ENCODE results near the gene CSKMT. TPM values are rescaled to one million over a fixed set of nuclear protein-coding genes. Genes with fewer than 3 reads are reported as not detected.

The CSKMT gene
- total and polyA plus RNA-seq, 10 of the 15 experiments (the other 5 are each of a cell fraction or from before 2014, with no cell fraction given): 7.0 to 213 (median 21.6) TPM

DNA sequence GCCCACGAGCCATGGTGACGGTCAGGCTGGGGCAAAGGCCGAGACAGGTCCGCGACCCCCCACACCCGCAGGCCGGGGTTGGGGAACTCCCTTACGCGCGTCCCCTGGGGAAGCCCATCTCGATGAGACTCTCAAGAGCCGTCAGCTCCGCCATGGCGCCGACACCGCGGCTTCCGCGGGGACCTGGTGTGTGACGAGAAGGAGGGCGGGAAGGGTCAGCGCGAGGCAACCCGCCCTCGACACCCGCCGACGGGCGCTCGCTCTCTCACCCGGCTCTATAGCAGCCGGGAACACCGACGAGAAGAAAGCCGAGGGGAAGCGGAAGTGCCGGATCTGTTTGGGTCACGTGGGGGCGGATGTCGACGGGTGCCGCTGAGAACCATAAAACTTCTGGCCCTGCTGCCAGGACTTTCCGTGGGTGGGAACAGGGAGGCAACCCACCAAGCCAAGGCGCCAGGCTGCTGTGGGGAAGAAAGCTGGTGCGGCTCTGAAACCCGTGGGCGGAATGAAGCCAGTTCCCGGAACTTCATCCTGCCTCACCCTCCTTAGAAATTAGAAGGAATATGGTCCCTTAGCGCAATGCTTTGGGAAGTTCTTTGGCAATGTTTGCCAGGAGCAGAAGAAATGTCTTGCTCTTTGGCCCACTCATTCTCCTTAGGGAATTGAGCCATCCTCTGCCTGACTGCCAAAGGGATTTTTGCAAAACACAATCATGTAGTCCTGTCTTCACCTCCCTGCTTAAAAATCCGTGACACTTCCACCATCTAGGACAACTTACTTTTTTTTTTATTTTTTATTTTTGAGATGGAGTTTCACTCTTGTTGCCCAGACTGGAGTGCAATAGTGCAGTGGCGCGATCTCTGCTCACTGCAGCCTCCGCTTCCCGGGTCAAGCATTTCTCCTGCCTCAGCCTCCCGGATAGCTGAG lies 13.9 kb downstream of the CSKMT start, which contains the start of gene UBXN1 (continued):
- TF ChIP-seq, protein P1, sequence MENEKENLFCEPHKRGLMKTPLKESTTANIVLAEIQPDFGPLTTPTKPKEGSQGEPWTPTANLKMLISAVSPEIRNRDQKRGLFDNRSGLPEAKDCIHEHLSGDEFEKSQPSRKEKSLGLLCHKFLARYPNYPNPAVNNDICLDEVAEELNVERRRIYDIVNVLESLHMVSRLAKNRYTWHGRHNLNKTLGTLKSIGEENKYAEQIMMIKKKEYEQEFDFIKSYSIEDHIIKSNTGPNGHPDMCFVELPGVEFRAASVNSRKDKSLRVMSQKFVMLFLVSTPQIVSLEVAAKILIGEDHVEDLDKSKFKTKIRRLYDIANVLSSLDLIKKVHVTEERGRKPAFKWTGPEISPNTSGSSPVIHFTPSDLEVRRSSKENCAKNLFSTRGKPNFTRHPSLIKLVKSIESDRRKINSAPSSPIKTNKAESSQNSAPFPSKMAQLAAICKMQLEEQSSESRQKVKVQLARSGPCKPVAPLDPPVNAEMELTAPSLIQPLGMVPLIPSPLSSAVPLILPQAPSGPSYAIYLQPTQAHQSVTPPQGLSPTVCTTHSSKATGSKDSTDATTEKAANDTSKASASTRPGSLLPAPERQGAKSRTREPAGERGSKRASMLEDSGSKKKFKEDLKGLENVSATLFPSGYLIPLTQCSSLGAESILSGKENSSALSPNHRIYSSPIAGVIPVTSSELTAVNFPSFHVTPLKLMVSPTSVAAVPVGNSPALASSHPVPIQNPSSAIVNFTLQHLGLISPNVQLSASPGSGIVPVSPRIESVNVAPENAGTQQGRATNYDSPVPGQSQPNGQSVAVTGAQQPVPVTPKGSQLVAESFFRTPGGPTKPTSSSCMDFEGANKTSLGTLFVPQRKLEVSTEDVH (IDR thresholded peaks at IDR 0.05; ENCODE audit: low read depth, partially characterized antibody): no peak
- TF ChIP-seq, protein P2, sequence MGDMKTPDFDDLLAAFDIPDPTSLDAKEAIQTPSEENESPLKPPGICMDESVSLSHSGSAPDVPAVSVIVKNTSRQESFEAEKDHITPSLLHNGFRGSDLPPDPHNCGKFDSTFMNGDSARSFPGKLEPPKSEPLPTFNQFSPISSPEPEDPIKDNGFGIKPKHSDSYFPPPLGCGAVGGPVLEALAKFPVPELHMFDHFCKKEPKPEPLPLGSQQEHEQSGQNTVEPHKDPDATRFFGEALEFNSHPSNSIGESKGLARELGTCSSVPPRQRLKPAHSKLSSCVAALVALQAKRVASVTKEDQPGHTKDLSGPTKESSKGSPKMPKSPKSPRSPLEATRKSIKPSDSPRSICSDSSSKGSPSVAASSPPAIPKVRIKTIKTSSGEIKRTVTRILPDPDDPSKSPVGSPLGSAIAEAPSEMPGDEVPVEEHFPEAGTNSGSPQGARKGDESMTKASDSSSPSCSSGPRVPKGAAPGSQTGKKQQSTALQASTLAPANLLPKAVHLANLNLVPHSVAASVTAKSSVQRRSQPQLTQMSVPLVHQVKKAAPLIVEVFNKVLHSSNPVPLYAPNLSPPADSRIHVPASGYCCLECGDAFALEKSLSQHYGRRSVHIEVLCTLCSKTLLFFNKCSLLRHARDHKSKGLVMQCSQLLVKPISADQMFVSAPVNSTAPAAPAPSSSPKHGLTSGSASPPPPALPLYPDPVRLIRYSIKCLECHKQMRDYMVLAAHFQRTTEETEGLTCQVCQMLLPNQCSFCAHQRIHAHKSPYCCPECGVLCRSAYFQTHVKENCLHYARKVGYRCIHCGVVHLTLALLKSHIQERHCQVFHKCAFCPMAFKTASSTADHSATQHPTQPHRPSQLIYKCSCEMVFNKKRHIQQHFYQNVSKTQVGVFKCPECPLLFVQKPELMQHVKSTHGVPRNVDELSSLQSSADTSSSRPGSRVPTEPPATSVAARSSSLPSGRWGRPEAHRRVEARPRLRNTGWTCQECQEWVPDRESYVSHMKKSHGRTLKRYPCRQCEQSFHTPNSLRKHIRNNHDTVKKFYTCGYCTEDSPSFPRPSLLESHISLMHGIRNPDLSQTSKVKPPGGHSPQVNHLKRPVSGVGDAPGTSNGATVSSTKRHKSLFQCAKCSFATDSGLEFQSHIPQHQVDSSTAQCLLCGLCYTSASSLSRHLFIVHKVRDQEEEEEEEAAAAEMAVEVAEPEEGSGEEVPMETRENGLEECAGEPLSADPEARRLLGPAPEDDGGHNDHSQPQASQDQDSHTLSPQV (IDR thresholded peaks at IDR 0.05): no peak
- TF ChIP-seq, protein P3, sequence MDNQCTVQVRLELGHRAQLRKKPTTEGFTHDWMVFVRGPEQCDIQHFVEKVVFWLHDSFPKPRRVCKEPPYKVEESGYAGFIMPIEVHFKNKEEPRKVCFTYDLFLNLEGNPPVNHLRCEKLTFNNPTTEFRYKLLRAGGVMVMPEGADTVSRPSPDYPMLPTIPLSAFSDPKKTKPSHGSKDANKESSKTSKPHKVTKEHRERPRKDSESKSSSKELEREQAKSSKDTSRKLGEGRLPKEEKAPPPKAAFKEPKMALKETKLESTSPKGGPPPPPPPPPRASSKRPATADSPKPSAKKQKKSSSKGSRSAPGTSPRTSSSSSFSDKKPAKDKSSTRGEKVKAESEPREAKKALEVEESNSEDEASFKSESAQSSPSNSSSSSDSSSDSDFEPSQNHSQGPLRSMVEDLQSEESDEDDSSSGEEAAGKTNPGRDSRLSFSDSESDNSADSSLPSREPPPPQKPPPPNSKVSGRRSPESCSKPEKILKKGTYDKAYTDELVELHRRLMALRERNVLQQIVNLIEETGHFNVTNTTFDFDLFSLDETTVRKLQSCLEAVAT (IDR thresholded peaks at IDR 0.05): peak; percentile 99
- TF ChIP-seq RFX5 (IDR thresholded peaks at IDR 0.05; ENCODE audit: low read depth, low read length): no peak
- TF ChIP-seq KAT2A (conservative IDR thresholded peaks at IDR 0.05; ENCODE audit: control insufficient read depth, low read depth, low read length): no peak
- peak; percentile 92 for TF ChIP-seq GABPA (IDR thresholded peaks at IDR 0.05; ENCODE audit: low read depth)
- TF ChIP-seq SMC3 (IDR thresholded peaks at IDR 0.05; ENCODE audit: borderline replicate concordance, low read length): no peak
- TF ChIP-seq CHD4 (IDR thresholded peaks at IDR 0.05): no peak
